B cell (primary cell): ENCODE data around the gene RFPL2. TPM values are rescaled to one million over a fixed set of nuclear protein-coding genes. Genes with fewer than 3 reads are reported as not detected.

Source experiments
- ATAC-seq: fragments of 200-7000 bp; cut with Tn5 transposase; one replicate; pipeline ENCODE4 v1.10.0; 2021; ENCODE audit warnings: low read depth, mild to moderate bottlenecking, moderate number of reproducible peaks, moderate library complexity
- CTCF ChIA-PET: fragments of 350-600 bp; sonication (Branson Sonifier 250); formaldehyde crosslinking; loops from one replicate; lab custom pipeline; 2021; ENCODE audit warnings: antibody characterized with exemption, inconsistent platforms; lab: Charles Lee
- POLR2A ChIA-PET: fragments of 350-600 bp; sonication (Branson Sonifier 250); formaldehyde crosslinking; loops from one replicate; lab custom pipeline; 2021; ENCODE audit warnings: antibody characterized with exemption; lab: Charles Lee
- DNase-seq: peaks from one replicate; pipeline ENCODE4 v3.0.0; 2013
- H2AFZ ChIP-seq: 2 replicates; pipeline ENCODE4 v1.6.1; 2012; ENCODE audit warnings: mild to moderate bottlenecking, low read depth, low read length; ENCODE audit not compliant: insufficient read depth, poor library complexity, severe bottlenecking
- H3K27ac ChIP-seq, 2 donors: 1 replicate in 1 of 2; 2 replicates in 1 of 2; pipeline ENCODE4 v1.5.1; 2012 to 2013; ENCODE audit warnings: low read length in 2 of 2, mild to moderate bottlenecking in 2 of 2, moderate library complexity in 1 of 2
- H3K27me3 ChIP-seq, 4 experiments: fragments of 200-600 bp in 1 of 4; sonication (generic) in 1 of 4; replicated peaks in 1 of 4; 1 replicate in 2 of 4; 2 replicates in 2 of 4; pipeline versions ENCODE4 v1.6.1 to v1.7.0; 2013 to 2016; ENCODE audit warnings: low read length in 3 of 4, mild to moderate bottlenecking in 2 of 4, mixed read lengths in 1 of 4, moderate library complexity in 1 of 4; ENCODE audit not compliant: insufficient read depth in 4 of 4, control insufficient read depth in 3 of 4; ENCODE audit errors: control extremely low read depth in 1 of 4
- H3K36me3 ChIP-seq, 2 experiments: replicated peaks in 1 of 2; 1 replicate in 1 of 2; 2 replicates in 1 of 2; pipeline versions ENCODE4 v1.6.1 to v1.7.1; 2013; ENCODE audit warnings: low read length in 1 of 2; ENCODE audit not compliant: insufficient read depth in 2 of 2, control insufficient read depth in 1 of 2; ENCODE audit errors: control extremely low read depth in 1 of 2, extremely low read depth in 1 of 2
- H3K4me1 ChIP-seq, 2 donors: fragments of 200-600 bp in 1 of 2; sonication (generic) in 1 of 2; 1 replicate in 1 of 2; 2 replicates in 1 of 2; pipeline versions ENCODE4 v1.5.1 to v1.6.1; 2013 to 2017; ENCODE audit warnings: low read length in 2 of 2; ENCODE audit not compliant: control insufficient read depth in 2 of 2, insufficient read depth in 2 of 2
- H3K4me2 ChIP-seq: replicated peaks from 2 replicates; pipeline ENCODE3; 2012; ENCODE audit warnings: mild to moderate bottlenecking, low read depth, low read length; ENCODE audit not compliant: poor library complexity, severe bottlenecking
- H3K4me3 ChIP-seq, 5 experiments: fragments of 200-600 bp in 1 of 5; sonication (generic) in 1 of 5; 1 replicate in 3 of 5; 2 replicates in 2 of 5; pipeline versions ENCODE4 v1.5.1 to v1.7.0; 2011 to 2016; ENCODE audit warnings: low read length in 4 of 5, mild to moderate bottlenecking in 4 of 5, low read depth in 2 of 5, control low read depth in 1 of 5, moderate library complexity in 1 of 5; ENCODE audit not compliant: insufficient read depth in 1 of 5; ENCODE audit errors: control extremely low read depth in 1 of 5, extremely low read depth in 1 of 5
- H3K79me2 ChIP-seq: fragments of 200-600 bp; sonication (generic); one replicate; pipeline ENCODE4 v1.6.0; 2016; ENCODE audit warnings: low read length; ENCODE audit not compliant: control insufficient read depth, insufficient read depth
- H3K9ac ChIP-seq: fragments of 200-600 bp; sonication (generic); 2 replicates; pipeline ENCODE4 v1.6.1; 2017; ENCODE audit warnings: mild to moderate bottlenecking, low read length, moderate library complexity
- H3K9me3 ChIP-seq, 3 donors: one replicate each; pipeline versions ENCODE4 v1.6.1 to v1.7.1; 2013; ENCODE audit warnings: low read length in 2 of 3; ENCODE audit not compliant: control insufficient read depth in 2 of 3, insufficient read depth in 1 of 3; ENCODE audit errors: control extremely low read depth in 1 of 3
- H4K20me1 ChIP-seq: 2 replicates; pipeline ENCODE4 v1.6.0; 2012; ENCODE audit warnings: mild to moderate bottlenecking, low read length; ENCODE audit not compliant: insufficient read depth, control insufficient read depth, poor library complexity, severe bottlenecking
- H3K27ac Mint-ChIP-seq: one replicate; pipeline ENCODE4 v1.8.0; 2021; ENCODE audit warnings: mixed read lengths
- H3K27me3 Mint-ChIP-seq: one replicate; pipeline ENCODE4 v1.8.0; 2021; ENCODE audit warnings: mixed read lengths
- H3K4me1 Mint-ChIP-seq: one replicate; pipeline ENCODE4 v1.8.0; 2021; ENCODE audit warnings: mixed read lengths
- H3K4me3 Mint-ChIP-seq: one replicate; pipeline ENCODE4 v1.8.0; 2021; ENCODE audit warnings: mixed read lengths
- H3K9me3 Mint-ChIP-seq: one replicate; pipeline ENCODE4 v1.8.0; 2022; ENCODE audit warnings: mixed read lengths; ENCODE audit not compliant: insufficient read depth
- EZH2 ChIP-seq: IDR thresholded peaks from 2 replicates; pipeline ENCODE4 v1.6.1; 2012; ENCODE audit warnings: borderline replicate concordance, low read depth, mild to moderate bottlenecking, moderate library complexity, low read length; ENCODE audit not compliant: insufficient read depth, poor library complexity, severe bottlenecking
- WGBS: methylation state at CpG from one replicate; pipeline ENCODE4 v1.1.5; 2013; ENCODE audit warnings: missing lambda C conversion rate; ENCODE audit not compliant: insufficient coverage; 5-methylcytosine and 5-hydroxymethylcytosine counted together
- intact Hi-C: fragments of 100-400 bp; cut with micrococcal nuclease; formaldehyde crosslinking; loops from one replicate; pipeline ENCODE4 v1.10.0; 2022
- polyA plus RNA-seq: library from polyadenylated mRNA; depleted of rRNA; stranded (reverse); fragments of >200 nt; gene quantifications from 2 replicates; pipeline ENCODE4 v1.2.3, GENCODE V29; 2012
- total RNA-seq, 2 donors: library from RNA; stranded (reverse); fragments of 120-200 nt in 1 of 2; gene quantifications; 1 replicate in 1 of 2; 2 replicates in 1 of 2; pipeline versions ENCODE4 v1.2.3 to v1.2.4, GENCODE V29; 2013 to 2022
- TF ChIP-seq, protein P1 (sequence below): fragments of 200-600 bp; IDR thresholded peaks from one replicate; pipeline ENCODE4 v1.8.0; 2022; ENCODE audit warnings: antibody characterized with exemption, mild to moderate bottlenecking

Gene RFPL2
- total and polyA plus RNA-seq, 2 donors (not counting 1 experiment from before 2014, with no cell fraction given) = not detected

DNA sequence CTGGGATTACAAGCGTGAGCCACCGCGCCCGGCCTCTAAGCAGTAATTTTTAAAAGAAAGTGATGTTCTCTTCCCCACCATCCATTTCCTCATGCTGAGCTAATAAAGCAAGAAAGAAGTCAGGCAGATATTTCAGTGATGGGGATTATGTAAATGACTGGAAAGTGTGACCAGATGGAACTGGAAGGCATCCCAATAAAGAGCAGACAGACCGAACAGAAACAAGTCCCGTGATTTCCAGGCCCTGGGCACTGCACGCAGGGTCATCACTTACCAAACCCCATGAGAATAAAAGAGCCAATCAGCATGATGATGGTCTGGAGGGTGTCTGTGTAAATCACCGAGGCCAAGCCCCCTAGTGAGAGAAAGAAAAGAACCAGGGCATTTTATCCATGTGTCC is 32.1 kb upstream of the RFPL2 start:
- Histone ChIP-seq H4K20me1 (no peaks in the 10 kb centered on the region), H3K4me2 (no peak overlapping the region), H3K4me3 (no peak overlapping the region), H3K4me1 (no peaks in the 10 kb centered on the region), H3K27ac (no peak overlapping the region), H3K36me3 (no peaks in the 10 kb centered on the region), H3K79me2 (no peaks in the 10 kb centered on the region), H3K9ac (no peak overlapping the region), H3K9me3 (no peaks in the 10 kb centered on the region), H3K27me3 (peaks cover 0 to 4% (median 3%) of the 10 kb centered on the region in 4 experiments), H2AFZ (no peak overlapping the region)
- Mint-ChIP-seq H3K27me3 (peaks cover 28% of the 10 kb centered on the region), H3K4me3 (no peak overlapping the region), H3K9me3 (no peaks in the 10 kb centered on the region), H3K27ac (no peak overlapping the region), H3K4me1 (no peaks in the 10 kb centered on the region)
- ChIA-PET CTCF (no interaction called here), POLR2A (no interaction called here)
- intact Hi-C loops = no loop called here
- WGBS = no CpG with 5 or more reads among the region's 8 CpGs
- DNase-seq (no peak), ATAC-seq (no peak)
- TF ChIP-seq EZH2 = no peak
- TF ChIP-seq, protein P1, sequence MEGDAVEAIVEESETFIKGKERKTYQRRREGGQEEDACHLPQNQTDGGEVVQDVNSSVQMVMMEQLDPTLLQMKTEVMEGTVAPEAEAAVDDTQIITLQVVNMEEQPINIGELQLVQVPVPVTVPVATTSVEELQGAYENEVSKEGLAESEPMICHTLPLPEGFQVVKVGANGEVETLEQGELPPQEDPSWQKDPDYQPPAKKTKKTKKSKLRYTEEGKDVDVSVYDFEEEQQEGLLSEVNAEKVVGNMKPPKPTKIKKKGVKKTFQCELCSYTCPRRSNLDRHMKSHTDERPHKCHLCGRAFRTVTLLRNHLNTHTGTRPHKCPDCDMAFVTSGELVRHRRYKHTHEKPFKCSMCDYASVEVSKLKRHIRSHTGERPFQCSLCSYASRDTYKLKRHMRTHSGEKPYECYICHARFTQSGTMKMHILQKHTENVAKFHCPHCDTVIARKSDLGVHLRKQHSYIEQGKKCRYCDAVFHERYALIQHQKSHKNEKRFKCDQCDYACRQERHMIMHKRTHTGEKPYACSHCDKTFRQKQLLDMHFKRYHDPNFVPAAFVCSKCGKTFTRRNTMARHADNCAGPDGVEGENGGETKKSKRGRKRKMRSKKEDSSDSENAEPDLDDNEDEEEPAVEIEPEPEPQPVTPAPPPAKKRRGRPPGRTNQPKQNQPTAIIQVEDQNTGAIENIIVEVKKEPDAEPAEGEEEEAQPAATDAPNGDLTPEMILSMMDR = no peak

DNA sequence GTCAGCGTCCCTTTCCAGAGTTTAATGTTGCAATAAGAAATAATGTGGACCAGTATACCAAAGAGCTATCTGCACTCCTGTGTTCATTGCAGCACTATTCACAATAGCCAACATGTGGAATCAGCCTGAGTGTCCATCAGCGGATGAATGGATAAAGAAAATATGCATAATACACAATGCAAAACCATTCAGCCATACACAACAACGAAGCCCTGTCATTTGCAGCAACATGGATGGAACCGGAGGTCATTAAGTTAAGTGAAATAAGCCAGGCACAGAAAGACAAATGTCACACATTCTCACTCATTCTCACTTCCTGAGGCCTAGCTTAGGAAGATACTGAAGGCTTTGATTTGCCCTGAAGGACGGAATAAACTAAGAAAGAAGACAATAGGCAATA is 28.2 kb upstream of the RFPL2 start:
- Histone ChIP-seq H3K79me2 (no peaks in the 10 kb centered on the region), H3K27ac (no peak overlapping the region), H3K36me3 (no peaks in the 10 kb centered on the region), H2AFZ (no peak overlapping the region), H3K9ac (no peak overlapping the region), H3K4me1 (no peaks in the 10 kb centered on the region), H3K4me2 (no peak overlapping the region), H3K9me3 (no peaks in the 10 kb centered on the region), H3K4me3 (no peak overlapping the region), H4K20me1 (no peaks in the 10 kb centered on the region), H3K27me3 (peaks cover 0 to 4% (median 3%) of the 10 kb centered on the region in 4 experiments)
- TF ChIP-seq, protein P1 = no peak
- no peak for TF ChIP-seq EZH2
- Mint-ChIP-seq H3K27me3 (peaks cover 35% of the 10 kb centered on the region), H3K4me1 (no peaks in the 10 kb centered on the region), H3K9me3 (no peaks in the 10 kb centered on the region), H3K4me3 (no peak overlapping the region), H3K27ac (no peak overlapping the region)
- CTCF ChIA-PET = no interaction called here
- POLR2A ChIA-PET = no interaction called here
- no peak for ATAC-seq
- WGBS = 80% methylated on average over 1 of the region's 5 CpGs
- intact Hi-C loops = no loop called here
- DNase-seq = no peak
